Glomerular visceral epithelial cell (primary cell): ENCODE measurements around the gene DGKI.

ENCODE experiments used
- DNase-seq: peaks from one replicate; pipeline ENCODE4 v3.0.0-alpha.2; 2016; ENCODE audit errors: extremely low spot score

DGKI gene

DNA sequence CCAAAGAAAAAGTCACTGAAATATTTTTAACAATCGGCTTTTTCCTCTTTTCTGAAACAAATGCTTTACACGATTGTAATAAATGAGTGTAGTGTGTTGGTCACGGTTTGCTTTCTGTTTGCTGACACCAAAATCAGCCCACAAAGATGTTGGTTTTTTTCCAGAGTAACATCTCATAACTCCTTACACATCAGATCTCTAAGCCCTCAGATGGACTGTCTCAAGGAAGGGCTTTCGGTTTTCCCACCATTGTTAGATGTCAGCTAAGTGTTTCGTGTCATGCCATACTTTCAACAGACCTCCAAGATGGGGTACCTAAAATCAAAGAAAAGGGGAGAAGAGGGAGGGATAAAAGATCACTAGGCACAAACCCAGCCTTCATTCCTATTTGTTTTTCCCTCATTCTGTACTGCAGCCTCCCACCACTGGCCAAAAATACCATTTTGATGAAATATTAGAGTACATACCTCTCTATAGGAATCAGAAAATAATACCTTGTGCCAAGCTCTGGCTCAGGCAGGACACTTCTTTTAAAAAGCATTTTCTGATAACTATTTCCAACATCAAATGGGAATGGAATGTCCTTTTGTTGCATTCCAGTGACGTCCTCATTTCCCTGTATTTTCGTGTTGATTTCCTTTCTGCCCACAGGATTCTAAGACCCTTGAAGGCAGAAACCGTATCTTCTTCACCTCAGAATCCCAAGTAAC lies 159.1 kb downstream of the DGKI start:
- DNase-seq, result peak; percentile 43

DNA sequence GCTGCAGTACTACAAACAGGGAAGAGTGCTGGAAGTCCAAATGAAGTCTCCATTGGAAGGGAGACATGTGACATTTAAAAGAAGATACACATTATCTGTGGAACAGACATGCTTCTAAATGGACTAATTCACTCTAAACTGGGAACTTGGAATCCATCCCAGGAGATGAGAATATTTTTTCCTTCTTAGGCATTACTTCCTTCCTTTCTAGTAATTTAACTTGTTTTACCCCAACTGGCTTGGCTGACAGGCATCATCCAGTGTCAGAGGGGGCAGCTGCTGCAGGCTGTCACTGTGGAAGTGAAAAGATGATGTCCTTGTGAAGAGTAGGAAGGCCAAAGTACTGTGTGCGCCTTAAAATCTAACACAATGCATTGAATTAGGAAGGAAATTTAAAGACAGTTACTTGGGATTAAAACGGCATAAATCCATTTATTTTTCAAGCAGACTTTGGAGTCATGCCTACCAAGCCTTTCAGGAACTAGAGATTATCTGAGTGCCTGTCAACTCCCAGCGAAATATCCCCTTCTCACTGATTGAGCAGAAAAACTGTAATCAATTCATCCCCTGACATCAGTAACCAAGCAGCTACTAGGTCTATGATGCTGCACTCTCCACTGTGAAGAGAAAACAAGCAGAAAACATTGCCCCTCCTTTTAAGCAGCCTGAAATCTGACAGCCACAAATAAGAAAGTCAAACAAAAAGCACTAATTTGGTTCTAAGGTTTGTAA lies 161.2 kb downstream of the DGKI start:
- DNase-seq, result no peak

DNA sequence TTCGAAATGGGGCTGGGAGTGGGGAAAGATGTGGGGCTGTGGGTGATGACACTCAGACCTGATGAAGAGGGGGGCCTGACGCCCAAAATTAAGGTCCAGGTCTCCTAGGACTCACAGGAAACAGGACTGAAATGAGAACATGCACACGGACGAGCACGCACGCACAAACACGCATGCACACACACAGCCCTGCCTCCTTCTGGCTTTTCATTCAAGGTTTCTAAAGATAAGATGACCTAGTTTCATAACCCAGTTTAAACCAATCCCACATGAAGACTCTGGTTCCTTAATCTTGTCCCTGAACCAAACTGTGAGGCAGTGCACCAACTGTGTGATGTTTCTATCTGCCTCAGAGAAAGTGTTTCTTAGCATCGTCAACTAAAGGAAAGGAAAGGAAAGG lies 162.0 kb downstream of the DGKI start:
- no peak for DNase-seq

DNA sequence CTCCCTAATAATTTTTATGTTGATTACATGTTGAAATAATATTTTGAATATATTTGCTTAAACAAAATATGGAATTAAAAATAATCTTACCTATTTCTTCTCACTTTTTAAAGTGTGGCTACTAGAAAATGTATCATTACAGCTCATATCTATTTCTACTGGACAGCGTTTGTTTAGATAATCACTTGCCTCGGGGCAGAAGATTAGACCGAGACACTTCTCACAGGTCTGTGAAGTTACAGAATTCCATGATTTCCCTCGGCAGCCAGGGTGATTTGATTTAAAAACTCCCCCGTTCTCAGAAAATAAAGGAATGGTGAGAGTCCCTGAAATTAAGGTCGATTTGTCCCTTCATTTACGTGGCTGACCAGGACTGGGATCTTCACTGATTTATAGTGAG lies 162.5 kb downstream of the DGKI start:
- no peak for DNase-seq

DNA sequence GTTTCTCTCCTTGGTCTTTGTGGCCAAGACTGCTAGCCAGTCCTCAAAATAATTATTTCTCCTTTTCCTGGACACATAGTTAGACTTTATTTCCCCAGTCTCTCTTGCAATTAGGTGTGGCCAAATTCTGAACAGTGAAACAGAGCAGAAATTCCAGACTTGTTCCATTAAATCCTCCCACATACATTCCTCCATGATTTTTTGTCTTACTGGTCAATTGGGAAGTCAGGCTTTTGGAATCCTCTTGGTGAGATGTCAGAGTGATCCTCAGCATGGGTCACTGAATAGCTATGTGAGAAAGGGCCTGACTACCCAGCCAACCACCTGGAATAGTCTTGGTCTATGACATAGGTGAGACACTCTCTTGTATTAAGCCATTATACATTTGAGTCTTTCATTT lies 164.2 kb downstream of the DGKI start:
- peak; percentile 81 for DNase-seq

DNA sequence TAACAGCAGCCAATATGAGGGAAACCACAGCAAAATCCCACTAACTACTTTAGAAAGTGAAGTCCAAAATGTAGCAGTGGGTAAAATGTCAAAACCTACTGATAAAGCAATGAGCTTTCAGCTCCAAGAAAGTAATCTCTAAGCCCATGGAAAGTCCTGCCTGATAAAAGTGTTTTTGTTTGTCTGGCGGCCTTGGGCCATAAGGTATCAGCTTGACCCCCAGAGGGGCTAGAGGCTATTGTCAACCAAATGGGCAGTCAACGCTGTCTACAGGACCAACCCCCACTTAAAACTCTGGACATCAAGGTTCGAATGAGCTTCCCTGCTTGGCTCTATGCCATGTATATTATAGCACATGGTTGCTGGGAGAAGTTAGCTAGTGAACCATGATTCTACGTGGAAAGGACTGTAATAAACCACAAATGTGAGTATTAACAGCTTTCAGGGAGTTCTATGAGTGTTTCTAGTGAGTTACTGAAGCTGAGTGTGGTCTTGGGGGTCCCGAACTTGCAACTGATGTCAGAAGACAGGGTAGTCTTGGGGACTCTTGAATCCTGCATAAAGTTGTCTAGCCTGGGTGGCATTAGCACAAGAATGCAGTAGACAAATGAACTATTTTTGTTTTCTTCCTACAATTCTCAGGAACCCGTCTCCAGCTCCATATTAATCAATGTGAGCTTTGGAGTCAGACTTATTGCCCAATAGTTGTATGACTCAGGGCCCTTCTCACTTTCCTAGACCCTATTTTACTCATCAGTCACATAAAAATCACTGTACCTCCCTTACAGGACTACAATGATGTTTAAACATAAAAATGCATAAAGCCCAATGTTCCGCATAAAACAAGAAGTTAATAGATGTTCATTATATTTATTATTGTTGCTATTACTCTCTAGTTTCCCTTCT lies 164.9 kb downstream of the DGKI start:
- DNase-seq, result peak; percentile 71

DNA sequence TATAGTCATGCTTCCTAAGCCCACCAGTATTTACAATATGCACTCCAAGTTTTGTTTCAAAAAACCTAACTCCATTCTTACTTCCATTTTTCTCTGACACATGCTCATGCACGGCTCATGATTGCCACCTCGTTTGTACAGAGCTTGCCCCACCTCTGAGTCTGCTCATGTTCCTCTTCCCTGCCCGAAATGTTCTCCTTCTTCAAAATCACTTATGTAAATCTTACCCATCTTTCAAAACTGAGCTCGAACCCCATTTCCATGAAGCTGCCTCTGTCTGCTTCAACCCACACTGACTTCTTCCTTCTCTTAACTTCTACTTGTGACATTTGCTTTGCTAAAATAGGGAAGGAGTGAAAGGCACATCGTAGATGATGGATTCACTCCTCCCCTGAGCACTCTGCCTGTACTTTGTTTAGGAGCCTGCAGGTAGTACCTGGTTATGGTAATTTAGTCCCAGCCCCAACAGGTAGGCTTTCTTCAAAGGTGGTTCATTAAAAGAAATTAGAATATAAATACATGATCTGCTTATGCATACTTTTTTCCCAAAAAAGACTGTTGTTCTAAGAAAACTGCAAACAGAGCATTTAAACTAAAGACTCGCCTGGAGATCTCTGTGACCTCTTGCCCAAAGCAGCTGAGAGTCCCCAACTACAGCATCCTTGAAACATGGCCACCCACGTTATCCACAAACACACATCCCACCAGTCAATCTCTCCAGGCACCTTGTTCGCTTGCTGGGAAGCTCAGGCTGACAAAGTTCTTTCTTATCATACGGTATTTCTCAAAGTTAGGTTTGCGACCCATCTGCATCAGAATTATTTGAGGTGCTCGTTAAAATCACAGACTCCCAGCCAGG lies 172.0 kb downstream of the DGKI start:
- no peak for DNase-seq

DNA sequence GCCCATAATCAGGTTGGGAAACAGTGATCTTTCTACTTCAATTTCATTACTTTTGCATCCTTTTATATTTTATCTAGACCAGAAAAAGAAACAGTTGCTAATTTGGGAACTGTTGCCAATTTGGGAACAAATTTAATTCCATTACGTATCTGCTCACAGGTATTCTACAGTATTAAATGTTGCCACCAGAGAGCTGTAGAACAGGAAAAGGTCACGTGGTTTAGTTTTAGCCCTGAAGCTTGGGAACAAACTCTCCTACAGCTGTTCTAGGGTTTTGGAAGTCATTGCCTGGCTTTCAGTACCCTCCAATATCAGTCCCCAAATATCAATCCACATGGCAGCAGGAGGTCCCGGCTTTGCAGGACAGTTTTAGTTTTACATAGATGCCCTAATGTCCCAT lies 172.7 kb downstream of the DGKI start:
- no peak for DNase-seq

DNA sequence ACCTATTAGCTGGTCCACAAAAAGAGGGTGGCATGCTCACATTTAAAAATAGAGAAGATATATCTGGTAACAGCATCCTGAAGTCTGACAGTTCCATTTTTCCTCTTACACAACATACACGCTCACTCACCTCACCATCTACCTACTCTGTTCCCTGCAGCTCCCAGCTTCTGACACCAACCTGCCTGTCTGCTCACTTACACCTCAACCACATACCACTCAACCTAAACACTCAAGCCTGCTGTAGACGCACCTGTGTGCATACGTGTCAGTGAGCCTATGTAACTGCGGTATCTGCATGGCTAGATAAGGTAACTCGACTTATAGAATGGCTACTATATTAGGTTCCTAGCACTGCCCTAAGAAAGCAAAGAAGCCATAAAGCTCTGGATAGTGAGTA lies 174.9 kb downstream of the DGKI start:
- DNase-seq, result no peak

DNA sequence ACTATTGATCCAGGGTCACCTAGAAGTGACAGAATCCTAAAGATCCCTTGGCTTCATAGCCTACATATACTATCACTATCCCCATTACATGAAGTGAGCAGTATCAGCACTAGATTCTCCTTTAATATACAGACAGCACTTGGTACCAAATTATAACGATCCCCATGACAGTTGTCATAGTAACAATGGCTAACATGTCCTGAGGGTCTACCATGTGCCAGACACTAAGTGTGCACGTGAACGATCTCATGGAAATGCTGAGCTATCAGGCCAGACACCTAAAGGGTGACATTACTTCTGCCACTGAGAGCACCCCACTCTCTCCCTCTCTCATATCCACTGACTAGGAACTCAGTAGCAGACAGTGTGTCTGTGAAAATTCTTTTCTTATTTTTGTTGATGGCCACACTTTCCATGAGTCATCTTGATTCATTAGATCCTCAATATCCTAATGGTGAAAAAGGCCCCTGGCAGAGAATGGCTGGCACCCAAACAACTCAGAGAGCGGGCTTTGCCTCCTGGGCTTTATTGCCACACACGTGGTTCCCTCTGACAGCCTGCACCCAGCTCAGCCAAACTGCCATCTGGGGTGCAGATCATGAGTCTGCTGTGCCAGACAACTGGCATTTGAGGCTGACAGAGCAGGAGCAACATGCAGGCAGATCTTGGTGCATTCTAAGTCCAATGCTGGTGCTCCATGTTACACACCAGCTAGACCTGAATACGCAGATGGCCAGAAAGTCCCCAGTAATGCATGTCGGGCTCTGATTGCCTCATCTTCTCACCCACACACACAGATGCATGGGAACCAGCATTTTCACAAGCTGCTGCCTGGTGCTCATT lies 176.3 kb downstream of the DGKI start:
- DNase-seq, result peak; percentile 83

DNA sequence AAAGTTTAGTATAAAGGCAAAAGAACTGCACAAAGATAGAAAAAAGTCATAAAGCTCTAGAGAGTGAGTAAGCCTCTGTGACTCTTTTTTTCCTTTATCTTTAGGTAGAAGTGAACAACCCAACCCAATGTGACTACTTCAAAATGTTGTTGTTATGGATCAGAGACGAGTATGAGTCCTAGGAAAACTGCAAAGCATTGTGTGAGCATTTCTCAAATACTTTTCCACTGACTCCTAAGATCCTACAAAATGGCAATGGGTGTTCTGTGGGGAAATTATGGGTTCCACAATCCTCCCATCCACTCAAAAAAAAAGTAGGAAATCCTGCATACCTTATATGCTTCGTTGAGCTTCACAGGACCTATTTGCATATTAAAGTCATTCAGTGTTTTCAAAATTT lies 177.1 kb downstream of the DGKI start:
- peak; percentile 51 for DNase-seq

DNA sequence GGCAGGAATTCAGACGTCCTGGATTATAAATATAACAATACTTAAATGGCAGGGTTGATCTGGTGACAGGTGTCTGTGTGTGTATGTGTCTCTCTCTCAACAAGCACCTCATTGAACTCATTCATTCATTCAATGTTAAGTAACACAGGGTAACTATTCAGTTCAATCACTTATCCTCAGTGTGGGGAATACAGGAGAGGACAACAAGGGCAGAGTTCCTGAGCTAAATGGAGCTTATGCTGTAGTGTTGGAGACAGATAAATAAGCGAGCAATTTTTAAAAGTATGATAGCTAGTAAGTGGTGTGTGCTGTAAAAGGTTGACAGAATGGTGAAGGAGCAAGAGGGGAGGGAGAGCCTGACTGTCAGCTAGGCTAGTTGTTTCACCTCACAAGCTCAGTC lies 178.4 kb downstream of the DGKI start:
- no peak for DNase-seq

DNA sequence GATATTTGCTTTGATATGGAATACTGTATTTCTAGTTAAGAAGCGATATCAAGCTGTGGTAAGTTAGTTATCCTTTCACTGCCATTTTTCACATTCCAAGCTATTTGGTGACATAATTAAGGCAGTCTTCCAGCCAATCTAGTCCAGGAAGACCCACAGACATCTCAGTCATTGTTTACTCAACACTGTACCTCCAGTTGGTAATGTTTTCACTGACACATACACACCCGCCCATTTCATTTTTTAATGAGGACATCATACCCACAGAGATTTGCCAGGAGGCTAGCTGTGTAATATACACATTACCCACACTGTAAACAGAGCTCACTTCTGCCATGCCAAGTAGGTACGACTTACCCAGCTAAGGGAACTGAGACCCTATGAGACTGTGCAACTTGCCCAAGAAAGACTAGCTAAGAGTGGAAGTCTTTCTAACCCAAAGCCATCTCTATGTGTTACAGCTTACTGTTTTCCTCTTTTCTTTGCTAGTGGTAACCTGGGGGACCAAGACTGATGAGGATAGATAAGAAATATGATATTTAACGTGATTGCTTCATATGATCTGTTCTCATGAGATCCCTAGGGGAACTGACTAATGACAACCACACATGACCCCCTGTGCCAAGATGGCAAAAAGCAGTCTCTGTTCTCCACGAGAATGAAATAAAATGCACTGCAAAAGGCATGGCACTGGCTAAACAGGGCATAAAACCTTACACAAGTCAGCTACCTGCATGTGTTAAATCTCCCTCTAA lies 179.0 kb downstream of the DGKI start:
- DNase-seq, result peak; percentile 92

DNA sequence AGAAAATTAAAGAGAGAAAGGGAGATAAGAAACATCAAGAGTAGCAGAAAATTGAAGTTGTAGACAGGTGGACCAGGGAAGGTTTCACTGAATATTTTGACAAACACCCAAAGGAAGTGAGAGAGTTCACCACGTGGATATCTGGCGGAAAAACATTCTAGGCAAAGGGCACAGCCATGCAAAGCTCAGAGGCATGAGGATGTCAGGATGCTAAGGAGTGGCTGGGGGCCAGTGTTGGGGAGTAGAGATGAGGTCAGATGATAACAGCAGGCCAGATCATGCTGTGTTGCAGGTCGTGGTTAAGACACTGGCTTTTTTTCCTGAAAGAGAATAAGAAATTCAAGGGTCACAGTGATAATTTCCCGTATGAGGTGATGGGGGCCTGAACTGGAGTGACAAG lies 181.9 kb downstream of the DGKI start:
- peak; percentile 25 for DNase-seq

DNA sequence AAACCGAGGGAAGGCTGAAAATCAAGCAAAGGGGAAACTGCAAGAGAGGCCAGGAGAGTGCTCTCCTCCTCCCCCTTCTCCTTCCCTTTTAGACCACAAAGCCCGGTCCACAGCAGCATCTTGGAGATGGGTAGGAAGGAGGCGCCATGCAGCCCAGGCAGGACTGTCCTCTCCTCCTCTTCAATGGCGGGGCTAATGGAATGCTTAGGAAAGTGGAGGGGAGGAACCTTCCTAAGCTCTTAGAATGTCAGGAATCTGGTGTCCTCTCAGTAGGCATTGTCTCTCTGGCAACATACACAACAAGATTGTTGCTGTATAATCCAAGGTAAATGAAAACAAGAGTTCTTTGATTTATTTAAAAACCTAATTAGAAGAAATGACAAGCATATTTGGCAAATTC lies 185.1 kb downstream of the DGKI start:
- no peak for DNase-seq

DNA sequence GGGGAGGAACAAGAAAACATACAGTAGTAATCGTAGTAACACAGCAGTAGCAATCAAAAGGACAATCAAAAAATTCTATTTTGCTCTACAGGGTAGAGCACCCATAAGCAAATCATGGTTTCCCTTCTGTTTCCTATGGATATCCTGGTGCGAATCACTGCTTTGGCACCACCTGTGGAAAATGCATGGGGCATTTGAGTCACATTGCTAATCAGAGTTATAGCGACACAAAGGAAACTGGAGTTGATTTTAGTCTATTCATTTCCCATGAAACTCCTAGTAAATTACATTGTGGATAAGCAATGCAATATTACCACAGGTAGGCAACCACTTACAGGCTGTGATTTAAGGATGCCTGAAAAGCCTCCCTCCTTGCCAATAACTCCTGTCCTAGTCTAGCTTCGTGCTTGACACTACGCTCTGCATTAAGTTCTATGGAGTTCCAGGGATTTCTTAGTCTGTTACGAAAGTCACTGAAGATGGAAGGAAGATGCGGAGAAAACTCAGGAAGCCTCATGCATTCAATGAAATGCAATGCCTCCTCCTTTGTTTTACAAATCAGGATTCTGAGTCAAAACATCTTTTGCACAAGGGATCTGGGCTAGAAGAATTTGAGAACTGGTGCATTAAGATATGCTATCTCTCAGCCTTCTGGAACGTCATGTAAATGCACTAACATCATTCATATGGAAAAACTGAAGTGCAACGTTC lies 188.4 kb downstream of the DGKI start:
- DNase-seq, result no peak

DNA sequence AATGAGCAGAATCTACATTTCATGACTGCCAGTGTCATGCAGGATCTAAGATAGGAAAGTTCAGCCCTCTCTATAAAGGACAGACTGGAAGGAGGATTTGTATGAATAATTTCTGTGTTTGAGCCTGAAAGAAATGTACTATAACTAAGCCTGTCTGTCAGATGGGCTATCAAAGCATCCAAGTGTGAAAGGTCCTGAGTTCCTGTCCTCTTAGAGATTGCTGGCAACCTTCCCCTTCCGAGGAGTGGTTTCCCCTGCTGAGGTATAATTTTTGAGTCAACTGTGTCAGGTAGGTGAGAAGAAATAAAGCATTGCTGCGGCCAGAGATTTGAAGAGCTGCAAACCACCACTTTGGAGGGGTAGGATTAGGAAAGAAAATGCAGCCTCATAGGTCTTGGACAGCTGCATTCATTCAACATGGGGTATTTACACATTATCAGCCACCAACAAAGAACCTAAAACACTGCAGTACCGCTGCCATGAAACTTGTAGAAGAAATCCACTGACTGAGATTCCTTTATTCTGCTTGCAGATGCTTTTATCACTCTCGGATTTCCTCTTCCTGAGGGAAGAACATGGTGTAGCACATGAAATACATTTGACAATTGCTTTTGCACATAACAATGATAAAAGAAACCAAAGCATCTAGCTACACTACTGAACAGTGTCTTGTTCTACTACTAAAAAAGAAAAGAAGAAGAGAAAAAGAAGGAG lies 189.1 kb downstream of the DGKI start:
- peak; percentile 68 for DNase-seq

DNA sequence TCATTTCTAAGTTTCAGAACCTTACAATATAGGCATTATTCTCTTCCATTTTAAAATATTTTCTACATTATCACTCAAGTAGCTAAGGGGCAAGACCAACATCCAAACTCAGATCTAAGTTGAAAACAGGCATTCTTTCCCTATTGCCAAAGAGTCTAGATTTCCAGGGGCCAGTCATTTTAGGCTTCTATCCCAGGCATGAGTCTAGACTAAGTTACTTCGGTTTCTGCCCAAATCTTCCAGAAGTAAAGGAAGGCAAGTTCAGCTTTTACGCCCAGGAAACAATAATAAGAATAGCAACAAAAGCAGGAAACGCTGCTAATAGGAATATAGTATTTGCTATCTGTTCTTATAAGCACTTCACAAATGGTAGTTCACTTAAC lies 189.9 kb downstream of the DGKI start:
- no peak for DNase-seq
